IPS-18a (cell line): ENCODE measurements around the gene MACO1.
A peak's percentile ranks its signal among the peaks of the same experiment; 100 is the strongest.

Experiments
- H3K27ac ChIP-seq: one replicate; pipeline ENCODE4 v1.5.1; 2013; ENCODE audit warnings: low read length
- H3K27me3 ChIP-seq: one replicate; pipeline ENCODE4 v1.6.1; 2013; ENCODE audit warnings: mild to moderate bottlenecking, low read length; ENCODE audit not compliant: control insufficient read depth, insufficient read depth
- H3K36me3 ChIP-seq: one replicate; pipeline ENCODE4 v1.6.1; 2013; ENCODE audit warnings: low read depth, low read length; ENCODE audit not compliant: control insufficient read depth
- H3K4me1 ChIP-seq: one replicate; pipeline ENCODE4 v1.6.1; 2013; ENCODE audit warnings: low read depth, low read length; ENCODE audit not compliant: control insufficient read depth
- H3K4me3 ChIP-seq: one replicate; pipeline ENCODE4 v1.5.1; 2013; ENCODE audit warnings: low read length
- H3K9ac ChIP-seq: one replicate; pipeline ENCODE4 v1.6.1; 2013; ENCODE audit warnings: mild to moderate bottlenecking, low read length, moderate library complexity
- H3K9me3 ChIP-seq: one replicate; pipeline ENCODE4 v1.6.1; 2013; ENCODE audit warnings: low read depth, low read length; ENCODE audit not compliant: control insufficient read depth

The MACO1 gene

DNA sequence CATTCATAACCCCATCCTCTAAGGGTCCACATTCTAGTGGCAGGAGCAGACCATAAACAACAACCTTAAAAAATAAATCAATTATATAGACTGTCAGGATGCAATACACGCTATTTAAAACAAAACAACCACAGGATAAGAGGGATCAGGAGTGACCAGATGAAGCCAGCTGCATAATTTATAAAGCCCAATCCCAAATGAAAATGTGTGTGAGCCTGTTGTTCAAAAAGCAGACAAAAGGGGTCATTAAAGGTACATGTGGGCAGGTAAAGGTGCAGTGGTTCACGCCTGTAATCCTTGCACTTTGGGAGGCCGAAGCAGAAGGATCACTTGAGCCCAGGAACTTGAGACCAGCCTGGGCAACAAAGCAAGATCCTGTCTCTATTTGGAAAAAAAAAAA, 102.3 kb downstream of the MACO1 start:
- Histone ChIP-seq H3K36me3 (no peaks in the 10 kb centered on the region), H3K9me3 (no peaks in the 10 kb centered on the region), H3K27ac (no peak overlapping the region), H3K4me3 (no peak overlapping the region), H3K9ac (no peak overlapping the region), H3K27me3 (no peaks in the 10 kb centered on the region), H3K4me1 (peaks cover 3% of the 10 kb centered on the region)

DNA sequence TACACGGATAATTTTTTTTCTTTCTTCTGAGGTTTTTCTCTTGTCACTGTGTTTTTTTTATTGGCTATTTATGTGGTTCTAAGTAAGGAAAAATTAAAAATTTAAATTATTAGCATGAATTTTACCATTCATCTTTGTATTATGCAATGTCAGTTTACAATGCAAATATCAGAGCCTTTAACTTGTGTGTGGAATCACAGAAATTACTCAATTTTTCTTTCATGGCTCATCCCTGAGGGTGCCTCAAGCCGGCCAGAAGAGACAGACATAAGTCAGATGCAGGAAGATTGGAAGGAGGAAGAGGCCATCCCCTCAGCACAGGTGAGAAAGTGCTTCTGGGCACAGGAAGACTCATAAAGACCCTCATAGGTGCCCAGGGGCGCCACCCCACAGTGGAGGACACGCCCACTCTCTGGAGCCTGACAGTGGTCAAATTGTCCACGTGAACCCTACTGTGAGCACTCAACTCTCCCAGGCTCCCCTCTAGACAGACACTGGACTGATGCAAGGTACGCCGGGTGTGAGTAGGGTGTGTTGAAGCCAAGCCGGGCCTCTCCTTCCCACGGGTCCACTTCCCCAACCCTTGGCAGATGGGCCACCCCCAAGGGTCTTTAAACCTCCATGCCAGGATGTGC, 103.2 kb downstream of the MACO1 start:
- H3K27me3 ChIP-seq = no peaks in the 10 kb centered on the region
- no peak overlapping the region for H3K9ac ChIP-seq
- no peak overlapping the region for H3K27ac ChIP-seq
- H3K4me1 ChIP-seq = peaks cover 3% of the 10 kb centered on the region
- no peaks in the 10 kb centered on the region for H3K9me3 ChIP-seq
- H3K4me3 ChIP-seq = no peak overlapping the region
- H3K36me3 ChIP-seq = no peaks in the 10 kb centered on the region

DNA sequence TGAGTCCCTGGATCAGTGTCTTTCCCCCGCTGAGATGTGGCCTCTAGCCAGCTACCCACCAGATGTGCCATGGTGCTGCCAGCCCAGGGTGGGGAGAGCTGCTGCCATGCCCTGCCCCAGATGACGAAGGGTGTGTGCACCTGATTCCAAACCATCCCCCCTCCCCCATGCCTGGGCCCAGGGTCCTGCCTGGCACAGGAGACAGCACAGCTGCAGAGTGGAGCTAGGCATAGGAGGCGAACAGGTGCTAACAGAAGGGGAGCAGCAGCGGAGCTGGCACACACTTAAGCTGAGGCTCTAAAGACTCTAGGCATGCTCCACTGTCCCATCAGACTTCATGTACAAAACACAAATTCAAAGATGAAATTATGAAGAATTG, 103.7 kb downstream of the MACO1 start:
- Histone ChIP-seq H3K27ac (no peak overlapping the region), H3K4me3 (no peak overlapping the region), H3K4me1 (peaks cover 3% of the 10 kb centered on the region), H3K36me3 (no peaks in the 10 kb centered on the region), H3K9me3 (no peaks in the 10 kb centered on the region), H3K27me3 (no peaks in the 10 kb centered on the region), H3K9ac (no peak overlapping the region)

GRCh38 chr1:25536124-25536523, 105.4 kb downstream of the MACO1 start:
- no peak overlapping the region for H3K4me3 ChIP-seq
- no peak overlapping the region for H3K9ac ChIP-seq
- H3K9me3 ChIP-seq = no peaks in the 10 kb centered on the region
- no peaks in the 10 kb centered on the region for H3K36me3 ChIP-seq
- no peak overlapping the region for H3K27ac ChIP-seq
- no peaks in the 10 kb centered on the region for H3K27me3 ChIP-seq
- peaks cover 3% of the 10 kb centered on the region for H3K4me1 ChIP-seq

GRCh38 chr1:25537153-25537831, 106.6 kb downstream of the MACO1 start:
- no peak overlapping the region for H3K9ac ChIP-seq
- peaks cover 3% of the 10 kb centered on the region for H3K4me1 ChIP-seq

GRCh38 chr1:25538191-25538767, 107.6 kb downstream of the MACO1 start:
- H3K9me3 ChIP-seq = no peaks in the 10 kb centered on the region
- H3K4me1 ChIP-seq = peaks cover 3% of the 10 kb centered on the region
- no peak overlapping the region for H3K27ac ChIP-seq
- no peaks in the 10 kb centered on the region for H3K36me3 ChIP-seq
- H3K27me3 ChIP-seq = no peaks in the 10 kb centered on the region
- no peak overlapping the region for H3K9ac ChIP-seq
- no peak overlapping the region for H3K4me3 ChIP-seq

More at GRCh38 chr1:25537153-25537831, 106.6 kb downstream of the MACO1 start:
- H3K27me3 ChIP-seq = no peaks in the 10 kb centered on the region
- no peak overlapping the region for H3K27ac ChIP-seq
- no peak overlapping the region for H3K4me3 ChIP-seq
- H3K9me3 ChIP-seq = no peaks in the 10 kb centered on the region
- H3K36me3 ChIP-seq = no peaks in the 10 kb centered on the region

GRCh38 chr1:25540750-25541342, 110.1 kb downstream of the MACO1 start:
- Histone ChIP-seq H3K9me3 (no peaks in the 10 kb centered on the region), H3K9ac (no peak overlapping the region), H3K36me3 (no peaks in the 10 kb centered on the region), H3K27me3 (peaks cover 15% of the 10 kb centered on the region), H3K27ac (no peak overlapping the region), H3K4me3 (no peak overlapping the region), H3K4me1 (peaks cover 3% of the 10 kb centered on the region)

GRCh38 chr1:25541425-25541824, 110.7 kb downstream of the MACO1 start:
- Histone ChIP-seq H3K36me3 (no peaks in the 10 kb centered on the region), H3K4me1 (peaks cover 3% of the 10 kb centered on the region), H3K9me3 (no peaks in the 10 kb centered on the region), H3K27me3 (peaks cover 15% of the 10 kb centered on the region), H3K27ac (no peak overlapping the region), H3K9ac (no peak overlapping the region), H3K4me3 (no peak overlapping the region)

- Histone ChIP-seq H3K9ac (no peak overlapping the region), H3K36me3 (no peaks in the 10 kb centered on the region), H3K27ac (no peak overlapping the region), H3K27me3 (peaks cover 15% of the 10 kb centered on the region), H3K4me3 (no peak overlapping the region), H3K9me3 (no peaks in the 10 kb centered on the region), H3K4me1 (peaks cover 3% of the 10 kb centered on the region)
Observed at GRCh38 chr1:25541889-25542658, 111.4 kb downstream of the MACO1 start.

GRCh38 chr1:25543005-25543424, 112.3 kb downstream of the MACO1 start:
- no peaks in the 10 kb centered on the region for H3K36me3 ChIP-seq
- H3K9ac ChIP-seq = no peak overlapping the region
- peak overlapping the region; percentile 41 for H3K4me3 ChIP-seq
- H3K4me1 ChIP-seq = no peaks in the 10 kb centered on the region
- no peaks in the 10 kb centered on the region for H3K9me3 ChIP-seq
- peaks cover 15% of the 10 kb centered on the region for H3K27me3 ChIP-seq
- H3K27ac ChIP-seq = no peak overlapping the region
